H9 (cell line): Measurements from ENCODE around the gene NPTX1. TPM values are rescaled to one million over a fixed set of nuclear protein-coding genes. Genes with fewer than 3 reads are reported as not detected.

Experiments
- DNase-seq: peaks from one replicate; pipeline ENCODE4 v3.0.0-alpha.2; 2017
- H2AFZ ChIP-seq: one replicate; pipeline ENCODE4 v1.6.1; 2013; ENCODE audit warnings: mild to moderate bottlenecking, low read length, control low read depth, moderate library complexity
- H2AK5ac ChIP-seq: 2 replicates; pipeline ENCODE4 v1.6.1; 2013; ENCODE audit warnings: low read length, control low read depth, mixed read lengths; ENCODE audit not compliant: insufficient read length
- H2BK120ac ChIP-seq: one replicate; pipeline ENCODE4 v1.6.1; 2013; ENCODE audit warnings: low read depth, mild to moderate bottlenecking, low read length, control low read depth, inconsistent platforms; ENCODE audit not compliant: poor library complexity, severe bottlenecking
- H2BK12ac ChIP-seq: 2 replicates; pipeline ENCODE4 v1.6.1; 2013; ENCODE audit warnings: low read length, control low read depth, mixed read lengths, low read depth; ENCODE audit not compliant: insufficient read length
- H2BK15ac ChIP-seq: 2 replicates; pipeline ENCODE4 v1.6.1; 2013; ENCODE audit warnings: low read depth, low read length, control low read depth
- H2BK20ac ChIP-seq: one replicate; pipeline ENCODE4 v1.6.1; 2013; ENCODE audit warnings: low read depth, mild to moderate bottlenecking, low read length, control low read depth, inconsistent platforms; ENCODE audit not compliant: poor library complexity, severe bottlenecking
- H2BK5ac ChIP-seq: 2 replicates; pipeline ENCODE4 v1.6.1; 2013; ENCODE audit warnings: low read length, control low read depth, mixed read lengths; ENCODE audit not compliant: insufficient read length
- H3K14ac ChIP-seq: 2 replicates; pipeline ENCODE4 v1.6.1; 2013; ENCODE audit warnings: low read length, control low read depth; ENCODE audit not compliant: insufficient read depth
- H3K18ac ChIP-seq: 2 replicates; pipeline ENCODE4 v1.6.1; 2013; ENCODE audit warnings: low read depth, mild to moderate bottlenecking, mixed read lengths, low read length, control low read depth; ENCODE audit not compliant: insufficient read length
- H3K23ac ChIP-seq: 2 replicates; pipeline ENCODE4 v1.6.1; 2013; ENCODE audit warnings: low read length, control low read depth, mixed read lengths, low read depth; ENCODE audit not compliant: insufficient read length
- H3K23me2 ChIP-seq: 2 replicates; pipeline ENCODE4 v1.6.1; 2013; ENCODE audit warnings: low read depth, mild to moderate bottlenecking, mixed read lengths, low read length, control low read depth; ENCODE audit not compliant: insufficient read length, poor library complexity, severe bottlenecking
- H3K27ac ChIP-seq: 2 replicates; pipeline ENCODE4 v1.5.1; 2013; ENCODE audit warnings: low read length, control low read depth, mixed read lengths, low read depth; ENCODE audit not compliant: insufficient read length
- H3K27me3 ChIP-seq: 2 replicates; pipeline ENCODE4 v1.6.1; 2013; ENCODE audit warnings: low read length, control low read depth, inconsistent platforms; ENCODE audit not compliant: insufficient read depth
- H3K4ac ChIP-seq: 2 replicates; pipeline ENCODE4 v1.6.1; 2013; ENCODE audit warnings: low read depth, mild to moderate bottlenecking, control low read depth, inconsistent platforms, low read length, moderate library complexity
- H3K4me1 ChIP-seq: 2 replicates; pipeline ENCODE4 v1.6.1; 2013; ENCODE audit warnings: low read length, control low read depth, inconsistent platforms; ENCODE audit not compliant: insufficient read depth
- H3K4me2 ChIP-seq: 2 replicates; pipeline ENCODE4 v1.6.1; 2013; ENCODE audit warnings: low read length, control low read depth, mixed read lengths; ENCODE audit not compliant: insufficient read length, insufficient read depth
- H3K56ac ChIP-seq: 2 replicates; pipeline ENCODE4 v1.6.1; 2013; ENCODE audit warnings: low read depth, mild to moderate bottlenecking, mixed read lengths, low read length, control low read depth; ENCODE audit not compliant: insufficient read length
- H3K79me1 ChIP-seq: 2 replicates; pipeline ENCODE4 v1.6.1; 2013; ENCODE audit warnings: low read depth, mild to moderate bottlenecking, moderate library complexity, low read length, control low read depth, inconsistent platforms; ENCODE audit not compliant: insufficient read depth, poor library complexity, severe bottlenecking
- H3K79me2 ChIP-seq: 2 replicates; pipeline ENCODE4 v1.6.1; 2013; ENCODE audit warnings: low read length, control low read depth, inconsistent platforms; ENCODE audit not compliant: insufficient read depth
- H3K9ac ChIP-seq: 2 replicates; pipeline ENCODE4 v1.6.1; 2013; ENCODE audit warnings: low read length, control low read depth, mixed read lengths; ENCODE audit not compliant: insufficient read length; ENCODE audit errors: extremely low read depth
- H3K9me3 ChIP-seq: one replicate; pipeline ENCODE4 v1.6.1; 2013; ENCODE audit warnings: low read depth, low read length, inconsistent platforms; ENCODE audit not compliant: control insufficient read depth
- H3T11ph ChIP-seq: one replicate; pipeline ENCODE4 v1.6.1; 2013; ENCODE audit warnings: mild to moderate bottlenecking, low read length, control low read depth, inconsistent platforms
- H4K20me1 ChIP-seq: one replicate; pipeline ENCODE4 v1.6.1; 2013; ENCODE audit not compliant: control insufficient read depth, insufficient read length, insufficient read depth
- H4K5ac ChIP-seq: 2 replicates; pipeline ENCODE4 v1.6.1; 2013; ENCODE audit warnings: low read depth, mild to moderate bottlenecking, mixed read lengths, low read length, control low read depth; ENCODE audit not compliant: insufficient read length
- H4K8ac ChIP-seq: replicated peaks from 2 replicates; pipeline ENCODE4 v1.6.1; 2013; ENCODE audit warnings: low read length, control low read depth, mixed read lengths, low read depth; ENCODE audit not compliant: insufficient read length
- H4K91ac ChIP-seq: 2 replicates; pipeline ENCODE4 v1.6.1; 2013; ENCODE audit warnings: low read depth, mild to moderate bottlenecking, moderate library complexity, mixed read lengths, low read length, control low read depth; ENCODE audit not compliant: insufficient read length
- H3K27ac Mint-ChIP-seq, 3 experiments: 2 replicates in 2 of 3; 3 replicates in 1 of 3; pipeline ENCODE4 v1.8.0; 2020 to 2021; ENCODE audit warnings: mixed read lengths in 3 of 3, mild to moderate bottlenecking in 1 of 3, moderate library complexity in 1 of 3
- H3K27me3 Mint-ChIP-seq: 2 replicates; pipeline ENCODE4 v1.8.0; 2021; ENCODE audit warnings: low read depth, mild to moderate bottlenecking, moderate library complexity, mixed read lengths
- H3K36me3 Mint-ChIP-seq, 3 experiments: 2 replicates in 2 of 3; 3 replicates in 1 of 3; pipeline ENCODE4 v1.8.0; 2020 to 2021; ENCODE audit warnings: low read depth in 3 of 3, mixed read lengths in 3 of 3; ENCODE audit not compliant: insufficient read depth in 1 of 3
- H3K4me1 Mint-ChIP-seq, 2 experiments: 2 replicates each; pipeline ENCODE4 v1.8.0; 2020; ENCODE audit warnings: mixed read lengths in 2 of 2
- H3K4me3 Mint-ChIP-seq, 2 experiments: 2 replicates in 1 of 2; 3 replicates in 1 of 2; pipeline ENCODE4 v1.8.0; 2020 to 2021; ENCODE audit warnings: mild to moderate bottlenecking in 2 of 2, mixed read lengths in 2 of 2, moderate library complexity in 1 of 2
- H3K9me3 Mint-ChIP-seq, 2 experiments: 2 replicates in 1 of 2; 3 replicates in 1 of 2; pipeline ENCODE4 v1.8.0; 2020; ENCODE audit warnings: mild to moderate bottlenecking in 2 of 2, mixed read lengths in 2 of 2, moderate library complexity in 1 of 2
- CTCF ChIP-seq: fragments of 200-600 bp; sonication (generic); conservative IDR thresholded peaks from 3 replicates; pipeline ENCODE4 v1.8.0; 2021; ENCODE audit warnings: antibody characterized with exemption, mild to moderate bottlenecking
- WGBS: extraction: QIAGEN DNeasy Blood & Tissue Kit; methylation state at CpG from one replicate; pipeline ENCODE4 v1.1.7; 2013; ENCODE audit warnings: missing lambda C conversion rate, low lambda C conversion rate, mixed read lengths; ENCODE audit not compliant: insufficient read length; ENCODE audit errors: extremely low coverage; 5-methylcytosine and 5-hydroxymethylcytosine counted together
- total RNA-seq: library from RNA; stranded (reverse); gene quantifications from 2 replicates; pipeline ENCODE4 v1.2.1, GENCODE V29; 2021

NPTX1 gene
- total RNA-seq, 1 experiment from 2014 or later = 20.5 TPM

- H3K4me2 ChIP-seq = no peak overlapping the region
- no peak overlapping the region for H2BK20ac ChIP-seq
- H3K36me3 Mint-ChIP-seq = peaks cover 0 to 2% (median 0%) of the 10 kb centered on the region in 3 experiments; a peak in 1 of 7 replicates
- no peak overlapping the region for H2AFZ ChIP-seq
- H3K27ac Mint-ChIP-seq = peak overlapping the region in 1 of 3 experiments; percentile 59; a peak in 2 of 7 replicates
- H4K20me1 ChIP-seq = no peaks in the 10 kb centered on the region
- H2BK5ac ChIP-seq = no peak overlapping the region
- H3K4ac ChIP-seq = no peak overlapping the region
- no peak overlapping the region for H2AK5ac ChIP-seq
- H3K27me3 ChIP-seq = no peaks in the 10 kb centered on the region
- H3K18ac ChIP-seq = no peak overlapping the region
- no peak overlapping the region for H3K4me3 Mint-ChIP-seq
- H3K9ac ChIP-seq = no peak overlapping the region
- H4K5ac ChIP-seq = no peak overlapping the region
- no peaks in the 10 kb centered on the region for H3K79me2 ChIP-seq
- H3K4me1 Mint-ChIP-seq = peaks cover 4 to 11% of the 10 kb centered on the region in 2 experiments; a peak in 3 of 4 replicates
- no peak overlapping the region for H4K8ac ChIP-seq
- no peaks in the 10 kb centered on the region for H3K9me3 Mint-ChIP-seq
- WGBS = no CpG with 5 or more reads among the region's 18 CpGs
- no peak overlapping the region for H3K56ac ChIP-seq
- no peak overlapping the region for H4K91ac ChIP-seq
- H3T11ph ChIP-seq = no peak overlapping the region
- peaks cover 7% of the 10 kb centered on the region for H3K23me2 ChIP-seq
- no peaks in the 10 kb centered on the region for H3K9me3 ChIP-seq
- H3K79me1 ChIP-seq = no peaks in the 10 kb centered on the region
- no peak overlapping the region for H2BK12ac ChIP-seq
- no peaks in the 10 kb centered on the region for H3K4me1 ChIP-seq
- DNase-seq = no peak
- H3K27me3 Mint-ChIP-seq = peaks cover 39% of the 10 kb centered on the region
- no peak overlapping the region for H2BK15ac ChIP-seq
- no peak overlapping the region for H3K23ac ChIP-seq
- TF ChIP-seq CTCF = no peak
- no peak overlapping the region for H2BK120ac ChIP-seq
- no peak overlapping the region for H3K14ac ChIP-seq
- H3K27ac ChIP-seq = no peak overlapping the region
Measured at GRCh38 chr17:80449930-80450576, 26.4 kb downstream of the NPTX1 start.
